ENCODE measurements around the gene CRISPLD2. TPM values are rescaled to one million over a fixed set of nuclear protein-coding genes. Genes with fewer than 3 reads are reported as not detected.
"Not testable (repeated sequence)": the region's sequence is repeated elsewhere in the genome, so short reads cannot be mapped to it uniquely, and the experiment has no call there.

CRISPLD2 gene
- total and polyA plus RNA-seq, 2 donors (not counting 1 experiment from before 2014, with no cell fraction given) = 37.0 to 96.2 TPM

DNA sequence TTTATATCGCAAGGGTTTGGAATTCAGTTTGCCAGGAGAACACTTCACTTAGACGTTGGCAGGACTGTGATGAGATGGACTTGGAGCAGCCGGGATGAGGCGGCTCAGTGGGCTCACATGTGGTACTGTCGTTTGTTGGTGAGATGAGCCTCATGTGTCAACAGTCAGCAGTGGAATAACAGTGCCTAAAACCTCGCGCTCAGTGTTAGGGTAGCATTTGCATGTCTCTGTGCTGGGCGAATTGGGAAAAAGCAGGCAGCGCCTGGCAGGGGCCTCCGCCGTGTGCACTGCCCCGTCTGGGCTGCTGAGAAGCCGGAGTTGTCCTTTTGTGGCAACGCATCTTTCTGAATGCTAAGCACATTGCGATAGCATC is 49.7 kb downstream of the CRISPLD2 start:
- H3K9me3 ChIP-seq (ENCODE audit: control insufficient read depth, insufficient read depth, low read depth, low read length) = no peaks in the 10 kb centered on the region
- peaks cover 3% of the 10 kb centered on the region for H3K4me1 ChIP-seq (ENCODE audit: control insufficient read depth, extremely low read depth, insufficient read depth, low read length)
- H3K4me2 ChIP-seq (ENCODE audit: extremely low read depth, insufficient read depth, low read length) = no peak overlapping the region
- H3K9ac ChIP-seq (ENCODE audit: insufficient read depth, low read length) = no peak overlapping the region
- no peak overlapping the region for H2AFZ ChIP-seq (ENCODE audit: low read length)
- H3K36me3 ChIP-seq (ENCODE audit: control insufficient read depth, insufficient read depth, low read length) = peaks cover 3% of the 10 kb centered on the region
- no peaks in the 10 kb centered on the region for H4K20me1 ChIP-seq (ENCODE audit: control insufficient read depth, extremely low read depth, insufficient read depth, low read length)
- H3K27me3 ChIP-seq (ENCODE audit: control insufficient read depth, insufficient read depth, low read length) = no peaks in the 10 kb centered on the region
- TF ChIP-seq, protein P1, sequence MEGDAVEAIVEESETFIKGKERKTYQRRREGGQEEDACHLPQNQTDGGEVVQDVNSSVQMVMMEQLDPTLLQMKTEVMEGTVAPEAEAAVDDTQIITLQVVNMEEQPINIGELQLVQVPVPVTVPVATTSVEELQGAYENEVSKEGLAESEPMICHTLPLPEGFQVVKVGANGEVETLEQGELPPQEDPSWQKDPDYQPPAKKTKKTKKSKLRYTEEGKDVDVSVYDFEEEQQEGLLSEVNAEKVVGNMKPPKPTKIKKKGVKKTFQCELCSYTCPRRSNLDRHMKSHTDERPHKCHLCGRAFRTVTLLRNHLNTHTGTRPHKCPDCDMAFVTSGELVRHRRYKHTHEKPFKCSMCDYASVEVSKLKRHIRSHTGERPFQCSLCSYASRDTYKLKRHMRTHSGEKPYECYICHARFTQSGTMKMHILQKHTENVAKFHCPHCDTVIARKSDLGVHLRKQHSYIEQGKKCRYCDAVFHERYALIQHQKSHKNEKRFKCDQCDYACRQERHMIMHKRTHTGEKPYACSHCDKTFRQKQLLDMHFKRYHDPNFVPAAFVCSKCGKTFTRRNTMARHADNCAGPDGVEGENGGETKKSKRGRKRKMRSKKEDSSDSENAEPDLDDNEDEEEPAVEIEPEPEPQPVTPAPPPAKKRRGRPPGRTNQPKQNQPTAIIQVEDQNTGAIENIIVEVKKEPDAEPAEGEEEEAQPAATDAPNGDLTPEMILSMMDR (conservative IDR thresholded peaks at IDR 0.05 in 1 of 2, IDR thresholded peaks at IDR 0.05 in 1 of 2; ENCODE audit: low read depth in 1 of 2, low read length in 2 of 2) = no peak
- no peak for TF ChIP-seq EZH2 (IDR thresholded peaks at IDR 0.05; ENCODE audit: low read length, missing control alignments)
- H3K4me3 ChIP-seq (replicated peaks in 1 of 4; ENCODE audit: control extremely low read depth in 1 of 4, insufficient read depth in 1 of 4, low read depth in 3 of 4, low read length in 4 of 4) = no peak overlapping the region
- no peaks in the 10 kb centered on the region for H3K79me2 ChIP-seq (ENCODE audit: control insufficient read depth, insufficient read depth, low read length)
- no peak overlapping the region for H3K27ac ChIP-seq (ENCODE audit: insufficient read depth, low read length)
- no peak for DNase-seq (ENCODE audit: low read depth in 2 of 2)

DNA sequence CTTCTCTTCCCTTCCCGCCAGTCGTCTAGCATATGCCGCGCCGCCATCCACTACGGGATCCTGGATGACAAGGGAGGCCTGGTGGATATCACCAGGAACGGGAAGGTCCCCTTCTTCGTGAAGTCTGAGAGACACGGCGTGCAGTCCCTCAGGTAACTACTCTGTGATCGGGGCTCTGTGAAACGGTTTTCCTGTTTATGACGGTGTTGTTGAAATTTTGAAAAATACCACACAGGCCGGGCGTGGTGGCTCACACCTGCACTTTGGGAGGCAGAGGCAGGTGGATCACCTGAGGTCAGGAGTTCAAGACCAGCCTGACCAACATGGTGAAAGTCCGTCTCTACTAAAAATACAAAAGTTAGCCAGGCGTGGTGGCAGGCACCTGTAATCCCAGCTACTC is 53.2 kb downstream of the CRISPLD2 start:
- H3K4me2 ChIP-seq (ENCODE audit: extremely low read depth, insufficient read depth, low read length); H3K79me2 ChIP-seq (ENCODE audit: control insufficient read depth, insufficient read depth, low read length); H3K9ac ChIP-seq (ENCODE audit: insufficient read depth, low read length); H2AFZ ChIP-seq (ENCODE audit: low read length); H3K36me3 ChIP-seq (ENCODE audit: control insufficient read depth, insufficient read depth, low read length); H3K27me3 ChIP-seq (ENCODE audit: control insufficient read depth, insufficient read depth, low read length); DNase-seq (ENCODE audit: low read depth in 2 of 2); H3K4me3 ChIP-seq (replicated peaks in 1 of 4; ENCODE audit: control extremely low read depth in 1 of 4, insufficient read depth in 1 of 4, low read depth in 3 of 4, low read length in 4 of 4); H3K27ac ChIP-seq (ENCODE audit: insufficient read depth, low read length); H4K20me1 ChIP-seq (ENCODE audit: control insufficient read depth, extremely low read depth, insufficient read depth, low read length); H3K9me3 ChIP-seq (ENCODE audit: control insufficient read depth, insufficient read depth, low read depth, low read length); H3K4me1 ChIP-seq (ENCODE audit: control insufficient read depth, extremely low read depth, insufficient read depth, low read length): not testable (repeated sequence)

GRCh38 chr16:84874004-84874435 is 54.2 kb downstream of the CRISPLD2 start:
- no peaks in the 10 kb centered on the region for H3K79me2 ChIP-seq (ENCODE audit: control insufficient read depth, insufficient read depth, low read length)
- H4K20me1 ChIP-seq (ENCODE audit: control insufficient read depth, extremely low read depth, insufficient read depth, low read length) = no peaks in the 10 kb centered on the region
- TF ChIP-seq, protein P1 (conservative IDR thresholded peaks at IDR 0.05 in 1 of 2, IDR thresholded peaks at IDR 0.05 in 1 of 2; ENCODE audit: low read depth in 1 of 2, low read length in 2 of 2) = no peak
- no peak for TF ChIP-seq EZH2 (IDR thresholded peaks at IDR 0.05; ENCODE audit: low read length, missing control alignments)
- no peak overlapping the region for H3K27ac ChIP-seq (ENCODE audit: insufficient read depth, low read length)
- no peak overlapping the region for H3K4me3 ChIP-seq (replicated peaks in 1 of 4; ENCODE audit: control extremely low read depth in 1 of 4, insufficient read depth in 1 of 4, low read depth in 3 of 4, low read length in 4 of 4)
- no peak overlapping the region for H3K4me2 ChIP-seq (ENCODE audit: extremely low read depth, insufficient read depth, low read length)
- no peak overlapping the region for H2AFZ ChIP-seq (ENCODE audit: low read length)
- no peak overlapping the region for H3K9ac ChIP-seq (ENCODE audit: insufficient read depth, low read length)
- H3K36me3 ChIP-seq (ENCODE audit: control insufficient read depth, insufficient read depth, low read length) = no peaks in the 10 kb centered on the region
- H3K27me3 ChIP-seq (ENCODE audit: control insufficient read depth, insufficient read depth, low read length) = no peaks in the 10 kb centered on the region
- no peaks in the 10 kb centered on the region for H3K9me3 ChIP-seq (ENCODE audit: control insufficient read depth, insufficient read depth, low read depth, low read length)
- DNase-seq (ENCODE audit: low read depth in 2 of 2) = no peak
- peaks cover 4% of the 10 kb centered on the region for H3K4me1 ChIP-seq (ENCODE audit: control insufficient read depth, extremely low read depth, insufficient read depth, low read length)
